Stimulated activated CD8-positive, alpha-beta memory T cell treated with anti-CD3 and anti-CD28 coated beads, Interleukin-7, amount 100 ng/mL, for 24 hours (primary cell): ENCODE measurements around the gene OXT.
"Not testable (repeated sequence)": the region's sequence is repeated elsewhere in the genome, so short reads cannot be mapped to it uniquely, and the experiment has no call there.

Experiments
- DNase-seq: peaks from one replicate; pipeline ENCODE4 v3.0.0-alpha.2; 2020; ENCODE audit warnings: low read depth

OXT gene

GRCh38 chr20:3047486-3048419 lies 23.7 kb upstream of the OXT start:
- DNase-seq = no peak

- no peak for DNase-seq
Measured at GRCh38 chr20:3051385-3052019, 19.9 kb upstream of the OXT start.

DNA sequence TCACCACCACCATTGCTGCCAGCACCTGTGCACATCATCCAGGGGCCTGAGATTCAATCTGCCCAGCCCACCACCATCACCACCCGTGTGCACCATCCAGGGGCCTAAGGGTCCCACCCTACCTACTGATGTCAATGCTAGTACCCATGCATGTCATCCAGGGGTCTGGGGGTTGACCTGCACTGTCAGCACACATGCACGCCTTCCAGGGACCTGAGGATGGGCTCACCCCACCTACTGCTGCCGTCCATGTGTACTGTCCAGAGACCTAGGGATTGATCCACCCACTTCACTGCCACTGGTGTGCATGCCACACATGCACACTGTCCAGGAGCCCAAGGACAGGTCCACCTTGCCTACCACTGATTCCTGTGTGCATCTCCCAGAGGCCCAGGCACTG lies 11.9 kb upstream of the OXT start:
- no peak for DNase-seq

DNA sequence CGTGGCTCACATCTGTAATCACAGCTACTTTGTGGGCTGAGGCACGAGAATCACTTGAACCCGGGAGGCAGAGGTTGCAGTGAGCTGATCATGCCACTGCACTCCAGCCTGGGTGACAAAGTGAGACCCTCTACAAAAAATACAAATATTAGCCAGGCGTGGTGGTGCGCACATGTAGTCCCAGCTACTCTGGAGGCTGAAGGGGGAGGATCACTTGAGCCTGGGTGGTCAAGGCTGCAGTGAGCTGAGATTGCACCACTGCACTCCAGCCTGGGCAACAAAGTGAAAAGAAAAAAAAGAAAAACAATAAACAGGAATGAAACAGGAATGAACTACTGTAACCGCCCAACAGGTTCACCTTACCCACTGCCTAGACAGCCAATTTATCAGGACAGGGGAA lies 7.3 kb upstream of the OXT start:
- not testable (repeated sequence) for DNase-seq

- no peak for DNase-seq
Measured at GRCh38 chr20:3067139-3068014, 4.0 kb upstream of the OXT start.

- no peak for DNase-seq
Measured at GRCh38 chr20:3068075-3068474, 3.3 kb upstream of the OXT start.

GRCh38 chr20:3068986-3069900 lies 2.2 kb upstream of the OXT start:
- no peak for DNase-seq

DNA sequence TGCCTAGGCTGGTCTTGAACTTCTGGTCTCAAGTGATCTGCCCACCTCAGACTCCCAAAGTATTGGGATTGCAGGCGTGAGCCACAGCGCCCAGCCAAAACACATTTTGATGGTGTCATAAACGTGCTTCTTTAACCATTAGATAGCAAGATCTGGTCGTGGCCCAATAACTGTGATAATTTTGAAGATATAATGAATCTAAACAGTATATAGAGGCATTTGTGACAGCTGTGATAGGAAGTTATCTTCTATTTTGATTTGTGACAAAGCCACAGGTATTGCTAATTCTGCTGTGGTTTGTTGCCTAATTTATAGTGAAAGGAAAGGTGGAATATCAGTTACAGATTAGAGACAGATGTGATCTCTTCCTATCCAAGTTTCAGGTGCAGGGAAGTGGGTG lies 695 bp upstream of the OXT start:
- DNase-seq = no peak

- no peak for DNase-seq
Measured at GRCh38 chr20:3071266-3071609, 182 bp upstream of the OXT start.

GRCh38 chr20:3072530-3073250 lies 1.3 kb downstream of the OXT start:
- no peak for DNase-seq

- DNase-seq = not testable (repeated sequence)
Measured at GRCh38 chr20:3073251-3073643, 1.8 kb downstream of the OXT start.

GRCh38 chr20:3074812-3075211 lies 3.4 kb downstream of the OXT start:
- DNase-seq = no peak

- not testable (repeated sequence) for DNase-seq
Measured at GRCh38 chr20:3075315-3075714, 3.9 kb downstream of the OXT start.

DNA sequence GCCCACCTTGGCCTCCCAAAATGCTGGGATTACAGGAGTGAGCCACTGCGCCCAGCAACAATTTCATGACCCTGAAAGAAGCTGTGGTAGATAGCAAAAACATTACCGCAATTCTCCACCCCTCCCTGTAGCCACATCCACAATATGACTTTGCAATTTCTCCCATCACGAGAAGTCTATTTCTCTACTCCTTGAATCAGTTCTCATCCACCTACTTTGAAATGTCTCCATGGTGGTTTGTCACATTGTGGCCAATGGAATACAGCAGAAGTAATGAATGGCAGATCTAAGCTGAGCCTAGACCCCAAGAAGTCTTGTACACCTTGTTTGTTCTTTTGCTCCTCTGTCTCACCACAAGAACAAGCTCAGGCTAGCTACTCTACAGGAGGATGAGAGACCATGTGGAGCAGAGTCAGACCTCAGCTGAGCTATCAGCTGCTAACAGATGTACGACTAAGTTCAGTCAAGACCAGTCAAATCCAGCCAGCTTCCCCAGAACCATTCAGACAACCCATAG lies 6.3 kb downstream of the OXT start:
- DNase-seq = no peak

GRCh38 chr20:3080939-3081388 lies 9.5 kb downstream of the OXT start:
- DNase-seq = no peak

DNA sequence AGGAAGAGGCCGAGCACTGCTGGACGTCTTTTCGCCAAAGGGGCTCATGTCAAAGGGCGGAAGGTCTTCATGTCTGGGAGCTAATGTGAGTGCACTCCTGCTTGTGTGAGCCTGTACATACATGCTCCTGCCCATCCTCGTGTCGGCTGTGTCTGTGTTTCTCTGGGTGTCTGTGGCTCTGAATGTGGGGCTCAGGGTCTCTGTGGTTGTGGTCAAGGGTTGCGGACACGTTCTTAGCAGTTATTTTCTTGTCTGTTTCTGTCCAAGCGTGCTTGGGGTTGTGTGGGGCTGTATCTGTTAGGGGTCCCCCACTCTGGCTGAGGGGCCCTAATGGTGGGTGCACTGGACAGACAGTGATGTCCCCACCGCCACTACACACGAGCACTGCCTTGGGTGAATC lies 10.2 kb downstream of the OXT start:
- DNase-seq = no peak

GRCh38 chr20:3082306-3082951 lies 11.0 kb downstream of the OXT start:
- no peak for DNase-seq

GRCh38 chr20:3082955-3083952 lies 11.8 kb downstream of the OXT start:
- DNase-seq = no peak
